Midbrain (tissue), 1 donor: Measurements from ENCODE around the gene ALCAM.

Experiments
- DNase-seq: peaks from one replicate; lab custom pipeline; 2025; lab: John Stamatoyannopoulos, UW

ALCAM gene

GRCh38 chr3:105493305-105493892 is 126.7 kb downstream of the ALCAM start:
- DNase-seq, result no peak

DNA sequence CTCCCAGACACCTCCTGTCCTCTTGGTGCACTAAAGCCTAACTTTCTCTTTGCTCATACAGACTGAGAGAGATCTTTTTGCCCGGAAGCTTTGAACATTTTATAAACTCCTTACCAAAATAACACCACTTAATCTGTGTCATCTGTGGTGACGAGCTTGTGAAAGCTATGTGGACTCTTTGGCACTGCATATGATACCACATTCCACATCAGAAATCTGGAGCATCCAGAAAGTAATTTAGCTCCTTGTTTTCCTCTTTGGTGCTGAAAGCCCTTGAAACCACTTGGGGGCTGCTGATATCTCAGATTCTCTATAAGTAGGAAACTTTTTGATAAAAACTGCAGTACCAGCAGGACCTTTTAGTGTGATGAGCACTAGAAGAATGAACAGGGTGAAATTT is 128.3 kb downstream of the ALCAM start:
- DNase-seq, result no peak

GRCh38 chr3:105496343-105496742 is 129.6 kb downstream of the ALCAM start:
- peak; percentile 31 for DNase-seq

- DNase-seq, result no peak
These were observed 130.7 kb downstream of the ALCAM start for GRCh38 chr3:105497386-105497785.

- DNase-seq, result no peak
These were observed 133.3 kb downstream of the ALCAM start for GRCh38 chr3:105499961-105500360.

GRCh38 chr3:105502333-105502732 is 135.6 kb downstream of the ALCAM start:
- DNase-seq, result peak; percentile 19

DNA sequence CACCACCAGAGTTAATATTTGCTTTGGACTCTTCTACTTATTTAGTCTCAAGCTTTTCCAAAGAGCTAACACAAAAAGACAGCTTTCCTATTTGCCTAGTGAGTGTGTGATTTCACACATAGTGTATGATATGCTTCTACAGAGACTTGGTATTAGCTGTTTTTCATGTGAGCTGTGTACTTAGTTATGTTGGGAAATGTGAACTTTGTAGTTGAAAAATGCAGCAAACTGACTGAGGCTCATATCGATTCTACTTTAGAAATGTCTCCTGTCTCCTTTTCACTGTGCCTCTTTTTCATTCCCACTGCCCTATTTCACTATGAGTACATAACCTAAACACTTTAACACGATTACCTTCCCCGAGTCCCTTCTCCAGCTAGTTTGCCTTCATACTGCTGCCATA is 136.5 kb downstream of the ALCAM start:
- peak; percentile 53 for DNase-seq

- no peak for DNase-seq
These were observed 137.8 kb downstream of the ALCAM start for GRCh38 chr3:105504440-105504951.

DNA sequence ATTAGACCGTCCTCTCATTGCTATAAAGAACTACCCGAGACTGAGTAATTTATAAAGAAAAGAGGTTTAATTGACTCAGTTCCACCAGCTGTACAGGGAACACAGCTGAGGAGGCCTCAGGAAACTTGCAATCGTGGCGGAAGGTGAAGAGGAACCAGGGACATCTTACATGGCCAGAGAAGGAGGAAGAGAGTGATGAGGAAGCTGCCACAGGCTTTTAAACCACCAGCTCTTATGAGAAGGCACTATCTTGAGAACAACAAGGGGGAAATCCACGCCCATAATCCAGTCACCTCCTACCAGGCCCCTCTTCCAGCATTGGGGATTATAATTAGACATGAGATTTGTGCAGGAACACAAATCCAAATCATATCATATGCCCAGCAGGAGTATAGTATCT is 138.5 kb downstream of the ALCAM start:
- DNase-seq, result no peak

DNA sequence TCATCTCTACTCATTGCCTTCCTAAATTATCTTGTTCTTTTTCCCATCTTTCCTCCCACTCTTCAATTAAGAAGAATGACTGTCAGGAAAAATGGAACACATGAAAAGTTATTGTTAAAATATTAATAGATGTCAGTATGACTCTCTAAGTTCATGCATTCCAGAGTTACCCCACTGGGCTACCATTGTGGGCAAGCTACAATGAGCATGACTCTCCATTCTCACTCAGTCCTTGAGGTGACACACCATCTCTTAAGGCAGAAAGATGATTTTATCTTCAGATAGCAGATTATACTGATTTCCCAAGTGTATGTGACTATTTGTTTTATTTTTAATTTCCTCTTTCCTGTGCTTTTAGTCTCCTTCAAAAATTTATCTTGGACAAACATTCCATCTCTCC is 144.3 kb downstream of the ALCAM start:
- DNase-seq, result no peak

DNA sequence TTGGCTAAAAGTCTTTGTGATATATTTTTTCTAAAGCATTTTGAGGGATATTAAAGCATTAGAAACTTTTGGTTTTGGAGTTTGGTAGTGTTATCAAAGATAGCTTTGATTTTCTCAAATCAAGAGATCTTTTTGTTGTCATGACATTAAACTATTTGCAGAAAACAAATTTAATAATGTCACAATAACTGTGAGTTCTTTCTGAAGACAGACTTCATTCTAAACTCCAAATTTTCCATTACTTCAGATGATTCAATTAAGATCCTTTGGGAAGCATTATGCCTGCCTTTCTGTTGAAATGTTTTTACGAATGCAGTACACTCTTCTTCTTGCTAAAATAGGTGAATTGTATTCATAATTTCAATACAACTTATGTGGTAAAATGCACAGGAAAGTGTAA is 145.4 kb downstream of the ALCAM start:
- DNase-seq, result no peak

- no peak for DNase-seq
These were observed 146.3 kb downstream of the ALCAM start for GRCh38 chr3:105513042-105513441.

GRCh38 chr3:105513886-105514285 is 147.2 kb downstream of the ALCAM start:
- no peak for DNase-seq

GRCh38 chr3:105515372-105515771 is 148.7 kb downstream of the ALCAM start:
- no peak for DNase-seq

DNA sequence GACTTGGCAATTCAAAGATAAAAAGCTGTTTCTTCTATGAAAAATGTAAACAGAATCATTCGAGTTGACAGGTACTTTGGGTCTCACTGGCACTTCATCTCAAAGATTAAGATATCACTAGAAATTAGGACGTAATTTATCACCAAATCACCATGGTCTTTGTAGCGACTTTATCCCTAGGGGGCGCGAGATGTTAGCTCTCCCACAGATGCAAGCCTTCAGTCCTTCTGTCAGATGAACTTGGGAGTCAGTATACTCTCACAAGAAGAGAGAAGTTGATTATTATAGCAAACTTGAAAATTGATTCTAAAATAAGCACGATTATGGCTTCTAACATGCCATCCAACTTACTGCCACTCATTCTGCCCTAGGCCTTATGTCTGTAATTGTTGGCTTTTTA is 150.3 kb downstream of the ALCAM start:
- peak; percentile 61 for DNase-seq

DNA sequence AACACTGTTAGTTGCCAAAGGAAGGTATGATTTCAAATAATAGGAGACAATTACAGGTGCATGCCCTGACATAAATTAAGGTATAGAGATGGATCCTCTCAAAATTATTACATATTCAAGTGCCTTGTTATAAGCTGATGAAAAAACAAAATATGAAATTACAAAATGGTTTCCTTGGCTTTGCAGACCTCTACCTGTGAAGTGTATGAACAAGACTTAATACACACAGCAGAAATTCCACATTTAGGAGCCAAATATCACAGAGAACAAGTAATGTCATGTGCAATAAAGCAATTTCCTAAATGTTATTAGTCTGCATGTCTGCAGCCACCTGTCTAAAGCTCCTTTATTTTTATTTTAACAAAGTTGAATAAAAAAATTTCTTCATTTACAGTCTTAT is 151.5 kb downstream of the ALCAM start:
- no peak for DNase-seq

DNA sequence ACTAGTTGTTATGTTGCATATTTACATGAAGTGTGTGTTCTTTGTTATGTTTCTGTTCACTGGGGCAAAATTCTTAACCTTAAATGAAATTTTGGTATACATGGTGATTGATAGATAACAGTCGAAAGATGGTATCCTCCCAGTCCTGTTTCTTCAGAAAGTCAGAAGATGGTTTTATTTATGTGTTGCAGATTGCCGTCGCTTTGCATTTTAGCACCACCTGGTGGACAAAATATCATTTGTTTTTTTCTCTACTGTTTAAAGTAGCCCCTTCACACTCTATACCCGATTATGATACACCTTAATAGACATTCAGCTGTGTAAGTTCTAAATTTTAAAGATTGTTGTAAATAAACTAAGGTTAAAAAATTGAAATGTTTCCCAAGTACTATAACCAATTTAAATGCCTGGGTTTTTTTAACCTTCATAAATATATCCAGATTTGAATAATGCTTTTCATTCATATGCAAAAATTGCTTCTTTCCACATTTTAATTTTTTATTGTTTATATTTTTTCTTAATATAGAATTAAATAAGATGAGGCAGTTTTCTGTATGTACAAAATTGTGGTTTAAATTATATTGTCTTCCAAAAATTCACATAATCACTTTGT is 152.2 kb downstream of the ALCAM start:
- peak; percentile 90 for DNase-seq

- DNase-seq, result no peak
These were observed 155.1 kb downstream of the ALCAM start for GRCh38 chr3:105521770-105522169.

- DNase-seq, result no peak
These were observed 156.8 kb downstream of the ALCAM start for GRCh38 chr3:105523501-105523900.

- peak; percentile 22 for DNase-seq
These were observed 158.8 kb downstream of the ALCAM start for GRCh38 chr3:105525531-105525930.

DNA sequence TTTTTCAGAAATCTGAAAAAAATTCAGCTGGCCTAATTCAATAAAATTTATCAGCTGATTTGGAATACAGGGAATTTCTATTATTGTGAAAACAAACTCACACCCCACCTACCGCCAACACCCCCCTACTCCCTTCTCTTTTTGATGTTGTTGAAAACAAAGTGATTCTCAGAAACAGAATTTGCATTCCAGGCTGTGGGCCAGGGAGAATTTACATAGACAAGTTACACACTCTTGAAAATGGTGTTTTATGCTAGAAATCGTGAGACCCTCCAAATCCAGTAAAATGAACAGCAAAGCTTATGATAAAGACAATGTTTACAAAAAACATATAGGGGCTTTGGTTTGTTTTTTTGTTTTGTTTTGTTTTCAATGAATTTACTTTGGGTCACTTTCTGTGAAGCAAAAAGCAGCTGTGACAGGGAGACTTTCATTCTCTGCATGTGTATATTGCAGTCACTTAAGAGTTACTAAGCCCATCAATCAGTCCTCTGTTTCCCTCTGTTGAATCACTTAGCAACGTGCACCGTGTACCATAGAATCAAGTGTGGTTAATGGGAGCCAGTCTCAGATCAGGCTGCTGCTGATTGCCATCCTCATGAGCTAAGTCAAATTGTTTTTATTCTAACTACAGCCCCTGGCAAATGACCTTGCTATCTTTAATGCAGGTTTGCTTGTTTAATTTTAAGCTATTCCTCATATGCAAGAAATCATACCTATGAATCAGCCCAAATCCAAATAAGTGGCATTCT is 159.8 kb downstream of the ALCAM start:
- DNase-seq, result peak; percentile 67

DNA sequence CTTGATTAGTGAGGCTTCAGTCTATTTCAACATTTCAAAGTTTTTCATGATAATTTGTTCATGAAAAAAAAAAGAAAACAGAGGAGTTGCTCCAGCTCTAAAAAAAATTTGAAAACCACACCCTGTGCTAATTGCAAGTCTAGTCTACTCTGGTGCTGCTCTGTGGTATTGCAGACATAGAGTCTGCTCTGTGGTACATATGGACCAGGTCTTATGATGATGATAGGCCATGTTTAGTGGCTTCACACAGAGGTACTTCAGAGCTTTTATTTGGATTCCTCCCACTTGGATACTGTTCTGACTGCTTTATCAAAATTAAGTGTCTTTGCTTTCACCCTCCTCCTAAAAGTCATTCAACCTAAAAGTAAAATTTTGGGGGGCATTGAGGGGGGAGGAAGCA is 160.8 kb downstream of the ALCAM start:
- no peak for DNase-seq

GRCh38 chr3:105527949-105528348 is 161.2 kb downstream of the ALCAM start:
- no peak for DNase-seq
